ENCODE data around the gene CHP2.
"Not testable (repeated sequence)": the region's sequence is repeated elsewhere in the genome, so short reads cannot be mapped to it uniquely, and the experiment has no call there.

Gene CHP2

DNA sequence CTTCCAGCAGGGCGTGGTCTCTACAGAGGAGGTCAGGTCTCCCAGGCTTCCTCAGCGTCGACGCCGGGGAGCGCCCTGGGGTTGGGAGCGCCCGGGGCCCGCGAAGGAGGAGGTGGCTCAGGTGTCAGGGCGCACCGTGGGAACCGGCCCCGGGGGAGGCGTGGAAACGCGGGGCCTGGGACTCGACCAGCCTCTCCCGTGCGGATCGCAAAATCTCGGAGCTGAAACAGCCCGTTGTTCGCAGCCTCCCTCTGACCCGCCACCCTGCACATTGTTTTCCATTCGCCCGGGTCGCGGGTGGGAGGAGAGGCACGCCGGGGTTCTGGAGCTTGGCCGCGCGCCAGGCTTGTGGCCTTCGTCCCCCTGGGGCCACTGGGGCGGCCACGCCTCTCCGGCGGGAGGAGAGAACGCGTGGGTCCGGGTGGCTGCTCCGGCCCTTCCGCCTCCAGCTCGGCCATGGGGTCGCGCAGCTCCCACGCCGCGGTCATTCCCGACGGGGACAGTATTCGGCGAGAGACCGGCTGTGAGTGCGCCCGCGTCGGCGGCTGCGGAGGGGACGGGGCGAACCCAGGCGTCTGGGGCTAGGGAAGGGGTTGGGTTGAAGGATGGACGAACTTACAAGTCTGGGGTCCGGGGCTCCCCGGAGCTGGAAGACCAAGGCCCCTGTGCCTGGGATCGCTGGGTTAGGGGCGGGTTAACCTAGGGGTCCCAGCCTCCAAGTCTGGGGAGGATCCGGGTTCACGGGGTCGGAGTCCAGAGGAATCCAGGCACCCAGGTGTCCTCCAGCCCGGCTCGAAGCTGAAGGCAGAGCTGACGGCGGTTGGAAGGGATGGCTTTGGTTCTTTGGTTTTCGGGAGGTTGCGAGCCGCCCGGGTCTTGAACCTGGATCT, at the start of gene CHP2:
Gene CHP2 (plus strand): TSS at position 433 of the 890 bp plus-strand sequence. CDS start 24 bp downstream, at position 457.
- no peak for DNase-seq

- DNase-seq, result no peak
Measured at GRCh38 chr16:23705517-23705902, 49.3 kb upstream of the CHP2 start.

DNA sequence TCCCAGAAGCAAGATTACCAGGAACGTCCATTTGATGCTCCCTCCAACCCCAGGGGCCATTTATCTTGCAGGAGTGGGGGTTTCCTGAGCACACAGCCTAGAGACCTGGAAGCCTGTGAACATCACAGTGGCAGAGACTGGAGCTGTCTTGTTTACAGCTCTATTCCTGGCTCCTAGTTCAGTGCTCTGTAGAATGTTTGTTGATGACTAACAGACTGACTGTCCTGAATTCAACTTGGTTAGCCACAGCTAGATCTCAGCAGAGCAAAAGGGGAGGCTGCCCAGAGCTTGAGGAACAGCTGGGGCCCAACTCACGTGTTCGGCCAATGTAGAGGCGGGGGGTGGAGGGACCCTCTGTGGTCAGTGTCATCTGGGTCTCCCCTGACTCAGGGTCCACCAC, 48.4 kb upstream of the CHP2 start:
- DNase-seq, result no peak

- DNase-seq, result no peak
Measured at GRCh38 chr16:23709536-23709935, 45.3 kb upstream of the CHP2 start.

DNA sequence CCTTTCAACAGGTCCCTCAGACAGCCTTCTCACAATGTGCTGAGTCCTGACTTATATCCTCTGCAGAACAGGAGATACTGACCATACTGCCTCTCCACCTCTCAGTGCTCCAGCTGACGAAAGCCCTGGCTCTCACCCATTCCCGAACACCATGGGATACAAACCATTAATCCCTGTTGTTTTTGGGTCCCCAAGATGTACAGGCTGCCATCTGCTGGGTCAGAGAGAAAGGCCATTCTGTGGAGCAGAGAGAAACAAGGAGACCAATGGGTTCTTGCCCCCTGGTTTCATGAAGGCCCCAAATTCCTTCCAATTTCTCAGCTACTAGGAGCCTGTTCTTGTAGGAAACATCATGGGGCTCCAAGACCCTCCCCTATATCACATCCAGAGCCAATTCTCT, 44.8 kb upstream of the CHP2 start:
- no peak for DNase-seq

DNA sequence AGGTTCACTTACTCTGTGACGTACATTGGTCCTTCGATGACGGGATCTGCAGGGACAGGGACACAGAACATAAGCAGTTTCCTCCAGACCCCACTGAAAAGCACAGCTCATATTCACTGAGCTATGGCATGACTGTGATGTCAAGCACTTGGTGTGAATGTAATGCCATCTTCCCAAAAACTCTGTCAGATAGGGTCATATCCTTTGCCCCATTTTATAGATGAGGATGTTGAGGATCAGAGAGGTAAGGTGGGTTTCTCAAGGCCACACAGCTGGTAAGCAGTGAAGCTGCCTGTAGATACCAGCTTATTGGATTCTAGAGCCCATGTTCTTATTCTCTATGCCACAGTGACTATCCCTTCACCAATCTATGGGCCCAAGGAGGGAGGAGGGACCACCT, 44.3 kb upstream of the CHP2 start:
- no peak for DNase-seq

- DNase-seq, result no peak
Measured at GRCh38 chr16:23711785-23712184, 43.0 kb upstream of the CHP2 start.

GRCh38 chr16:23712976-23713375, 41.9 kb upstream of the CHP2 start, which contains the start of gene ERN2:
ERN2 (minus strand) TSS chr16:23713222; CDS start chr16:23713187, 35 bp downstream.
- no peak for DNase-seq

- no peak for DNase-seq
Measured at GRCh38 chr16:23716484-23716883, 38.3 kb upstream of the CHP2 start.

DNA sequence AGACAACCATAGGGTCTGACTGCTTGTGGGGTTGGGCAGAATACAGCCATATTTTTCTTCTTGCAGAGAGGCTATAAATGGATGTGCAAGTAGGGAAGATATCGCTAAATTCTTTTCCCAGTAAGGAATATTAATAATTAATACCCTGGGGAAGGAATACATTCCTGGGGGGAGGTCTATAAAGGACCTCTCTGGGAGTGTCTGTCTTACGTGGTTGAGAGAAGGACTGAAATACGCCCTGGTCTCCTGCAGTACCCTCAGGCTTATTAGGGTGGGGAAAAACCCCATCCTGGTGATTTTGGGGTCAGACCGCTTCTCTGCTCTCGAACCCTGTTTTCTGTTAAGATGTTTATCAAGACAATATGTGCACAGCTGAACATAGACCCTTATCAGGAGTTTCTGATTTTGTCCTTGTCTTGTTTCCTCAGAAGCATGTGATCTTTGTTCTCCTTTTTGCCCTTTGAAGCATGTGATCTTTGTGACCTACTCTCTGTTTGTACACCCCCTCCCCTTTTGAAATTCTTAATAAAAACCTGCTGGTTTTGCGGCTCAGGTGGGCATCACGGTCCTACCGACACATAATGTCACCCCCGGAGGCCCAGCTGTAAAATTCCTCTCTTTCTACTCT, 32.1 kb upstream of the CHP2 start:
- DNase-seq, result not testable (repeated sequence)

DNA sequence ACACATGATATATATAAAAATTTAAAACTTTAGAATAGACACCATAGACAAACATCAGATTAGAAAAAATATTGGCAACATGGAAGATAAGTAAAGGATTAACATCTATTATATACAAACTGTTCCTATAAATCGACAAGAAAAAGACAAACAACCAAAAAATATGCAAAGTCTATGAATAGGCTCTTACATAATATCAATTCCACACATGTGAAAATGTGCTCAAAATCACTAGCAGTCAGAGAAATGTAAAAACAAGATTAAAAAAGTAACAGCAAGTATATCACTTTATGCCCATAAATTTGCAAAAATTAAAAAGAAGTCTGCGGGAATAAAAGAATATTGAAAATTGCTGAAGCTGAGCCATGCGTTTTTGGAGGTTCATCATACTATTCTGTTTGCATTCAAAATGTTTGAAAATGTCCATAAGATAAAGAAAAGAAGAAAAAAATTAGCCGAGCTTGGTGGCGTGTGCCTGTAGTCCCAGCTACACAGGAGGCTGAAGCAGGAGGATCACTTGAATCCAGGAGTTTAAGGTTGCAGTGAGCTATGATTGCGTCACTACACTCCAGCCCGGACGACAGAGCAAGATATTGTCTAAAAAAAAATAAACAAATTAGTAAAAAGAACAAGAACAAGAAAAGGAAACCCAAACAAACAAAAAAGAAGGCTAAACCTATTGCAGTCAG, 30.6 kb upstream of the CHP2 start:
- no peak for DNase-seq

DNA sequence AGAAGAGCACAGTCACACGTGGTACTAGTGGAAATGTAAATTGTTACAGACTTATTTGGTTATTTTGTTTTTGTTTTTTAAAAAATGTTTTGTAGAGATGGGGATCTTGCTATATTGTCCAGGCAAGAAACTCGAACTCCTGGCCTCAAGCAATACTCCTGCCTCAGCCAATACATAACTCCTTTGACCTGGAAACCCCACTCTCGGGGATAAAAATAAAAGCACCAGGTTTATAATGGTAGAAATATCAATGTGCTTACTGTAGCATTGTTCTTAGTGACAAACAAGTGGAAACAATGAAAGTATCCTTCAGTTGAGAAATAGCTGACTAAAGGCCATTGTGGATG, 30.1 kb upstream of the CHP2 start:
- DNase-seq, result no peak

DNA sequence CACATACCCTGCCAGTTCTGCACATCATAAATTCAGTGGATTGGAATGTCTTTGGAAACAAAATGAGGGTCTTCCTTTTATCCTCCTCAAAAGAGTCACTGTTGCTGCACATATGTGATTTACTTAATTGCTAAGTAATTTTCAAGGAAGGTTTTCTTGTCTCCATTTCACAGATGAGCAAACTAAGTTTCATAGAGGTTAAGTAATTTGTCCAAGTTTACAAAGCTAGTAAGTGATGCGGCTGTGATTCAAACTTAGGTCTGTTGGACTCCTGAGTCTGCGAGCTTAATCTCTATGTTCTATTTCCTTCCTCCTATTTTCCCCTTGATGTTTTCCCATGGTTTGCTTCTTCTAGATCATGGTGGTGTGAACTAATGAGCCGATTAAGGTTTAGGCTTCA, 28.1 kb upstream of the CHP2 start:
- no peak for DNase-seq

GRCh38 chr16:23728112-23728477, 26.7 kb upstream of the CHP2 start:
- no peak for DNase-seq

DNA sequence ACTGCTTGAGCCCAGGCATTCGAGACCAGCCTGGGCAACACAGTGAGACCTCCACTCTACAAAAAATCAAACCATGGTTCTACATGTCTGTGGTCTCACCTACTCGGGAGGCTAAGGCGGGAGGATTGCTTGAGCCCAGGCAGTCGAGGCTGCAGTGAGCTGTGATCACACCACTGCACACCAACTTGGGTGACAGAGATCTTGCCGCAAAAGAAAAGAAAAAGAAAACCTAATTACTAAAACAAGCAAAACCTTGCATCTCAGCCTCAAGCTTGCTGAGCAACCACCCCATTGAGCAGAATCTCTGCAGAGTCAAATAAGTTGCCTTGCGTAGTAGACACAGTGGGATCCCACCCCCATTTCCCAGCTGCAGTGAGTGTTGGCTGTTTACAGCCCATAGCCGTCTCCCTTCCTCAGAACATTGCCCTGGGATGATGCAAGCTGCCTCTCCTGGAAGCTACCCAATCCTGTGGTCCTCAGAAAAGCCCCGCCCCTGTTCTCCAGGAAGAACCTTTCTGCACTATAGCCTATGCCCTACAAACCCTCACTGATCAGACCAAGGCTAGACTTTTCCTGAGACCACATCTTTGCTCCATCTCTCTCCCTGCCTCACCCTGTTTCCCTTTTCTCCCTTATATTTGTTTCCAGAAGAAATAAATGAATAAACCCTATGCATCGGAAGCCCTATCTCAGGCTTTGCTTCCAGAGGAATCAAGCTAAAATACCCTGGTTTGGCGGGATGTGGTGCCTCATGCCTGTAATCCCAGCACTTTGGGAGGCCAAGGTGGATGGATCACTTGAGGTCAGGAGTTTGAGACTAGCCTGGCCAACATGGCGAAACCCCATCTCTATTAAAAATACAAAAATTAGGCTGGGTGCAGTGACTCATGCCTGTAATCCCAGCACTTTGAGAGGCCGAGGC, 25.1 kb upstream of the CHP2 start:
- no peak for DNase-seq

- no peak for DNase-seq
Measured at GRCh38 chr16:23734176-23734893, 20.5 kb upstream of the CHP2 start.

DNA sequence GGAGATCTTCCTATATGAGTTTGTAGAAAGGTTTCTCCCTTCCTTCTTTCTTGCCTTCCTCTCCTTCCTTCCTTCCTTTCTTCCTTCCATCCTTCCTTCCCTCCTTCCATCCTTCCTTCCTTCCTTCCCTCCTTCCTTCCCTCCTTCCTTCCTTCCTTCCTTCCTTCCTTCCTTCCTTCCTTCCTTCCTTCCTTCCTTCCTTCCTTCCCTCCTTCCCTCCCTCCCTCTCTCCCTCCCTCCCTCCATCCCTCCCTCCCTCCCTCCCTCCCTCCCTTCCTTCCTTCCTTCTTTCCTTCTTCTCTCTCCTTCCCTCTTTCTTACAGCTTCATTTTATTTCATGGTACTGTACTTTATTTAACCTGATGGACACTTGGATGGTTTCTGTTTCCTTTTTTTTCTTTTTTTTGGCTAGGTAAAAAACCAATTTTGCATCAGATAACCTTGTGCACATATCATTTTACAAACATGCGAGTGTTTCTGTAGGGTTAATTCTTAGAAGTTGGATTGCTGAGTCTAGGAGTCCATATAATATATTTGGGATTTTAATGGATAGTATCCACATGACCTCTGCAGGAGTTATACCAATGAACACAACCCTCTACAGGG, 17.3 kb upstream of the CHP2 start:
- DNase-seq, result not testable (repeated sequence)

- DNase-seq, result no peak
Measured at GRCh38 chr16:23739516-23739915, 15.3 kb upstream of the CHP2 start.

GRCh38 chr16:23741675-23742303, 13.0 kb upstream of the CHP2 start:
- no peak for DNase-seq

DNA sequence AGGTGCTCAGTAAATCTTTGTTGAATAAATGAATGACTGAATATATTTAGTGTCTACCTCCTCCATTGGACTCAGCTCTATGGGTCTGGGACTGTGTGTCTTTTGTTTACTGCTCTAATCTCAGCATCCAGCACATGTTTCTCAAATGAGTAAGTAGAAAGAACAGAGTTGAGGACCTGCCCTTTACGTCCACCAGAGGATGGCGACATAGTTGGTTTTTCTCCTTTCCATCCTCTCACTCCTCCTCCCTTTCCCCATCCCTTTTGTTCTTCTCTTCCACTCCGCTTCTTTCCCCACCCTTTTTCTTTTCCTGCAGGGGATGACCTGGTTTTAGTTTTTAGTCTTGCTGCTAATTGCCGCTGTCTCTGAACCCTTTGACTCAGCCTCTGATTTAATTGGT, 12.1 kb upstream of the CHP2 start:
- no peak for DNase-seq

- no peak for DNase-seq
Measured at GRCh38 chr16:23745263-23745662, 9.6 kb upstream of the CHP2 start.
